Neural progenitor cell (in vitro differentiated cells): ENCODE data around the gene CGB5.

Source experiments
- EZH2 ChIP-seq: fragments of 200-600 bp; sonication (generic); IDR thresholded peaks from 2 replicates; pipeline ENCODE4 v1.6.1; 2017; ENCODE audit warnings: antibody characterized with exemption, mild to moderate bottlenecking, moderate library complexity
- EZH2phosphoT487 ChIP-seq: fragments of 200-600 bp; sonication (generic); IDR thresholded peaks from 2 replicates; pipeline ENCODE4 v1.6.1; 2017; ENCODE audit warnings: antibody characterized with exemption
- TF ChIP-seq, protein P1 (sequence below): fragments of 200-600 bp; sonication (generic); IDR thresholded peaks from 2 replicates; pipeline ENCODE4 v1.5.1; 2017; ENCODE audit warnings: antibody characterized with exemption, mild to moderate bottlenecking

DNA sequence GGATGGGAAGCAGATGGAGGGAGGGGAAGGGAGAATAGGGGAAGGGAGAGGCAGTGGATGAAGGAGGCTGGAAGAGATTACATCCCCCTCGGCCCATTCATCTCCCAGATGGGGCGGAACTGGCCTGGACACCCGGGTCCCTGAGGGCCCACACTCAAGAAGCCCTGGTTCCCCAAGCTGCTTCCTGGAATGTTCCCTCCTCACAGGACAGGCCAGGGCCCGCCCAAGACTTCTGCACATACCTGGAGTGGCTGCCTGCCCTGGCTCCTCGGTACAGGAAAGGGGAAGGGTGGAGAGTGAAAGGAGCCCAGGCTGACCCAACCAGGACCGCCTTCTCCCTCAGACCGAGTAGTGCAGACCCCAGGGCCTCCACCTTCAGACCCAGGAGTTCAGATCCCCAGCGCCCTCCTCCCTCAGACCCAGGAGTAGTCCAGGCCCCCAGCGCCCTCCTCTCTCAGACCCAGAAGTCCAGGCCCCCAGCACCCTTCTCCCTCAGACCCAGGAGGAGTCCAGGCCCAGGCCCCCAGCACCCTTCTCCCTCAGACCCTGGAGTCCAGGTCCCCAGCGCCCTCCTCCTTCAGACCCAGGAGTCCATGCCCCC, 20.5 kb downstream of the CGB5 start:
- TF ChIP-seq EZH2 = no peak
- TF ChIP-seq, protein P1, sequence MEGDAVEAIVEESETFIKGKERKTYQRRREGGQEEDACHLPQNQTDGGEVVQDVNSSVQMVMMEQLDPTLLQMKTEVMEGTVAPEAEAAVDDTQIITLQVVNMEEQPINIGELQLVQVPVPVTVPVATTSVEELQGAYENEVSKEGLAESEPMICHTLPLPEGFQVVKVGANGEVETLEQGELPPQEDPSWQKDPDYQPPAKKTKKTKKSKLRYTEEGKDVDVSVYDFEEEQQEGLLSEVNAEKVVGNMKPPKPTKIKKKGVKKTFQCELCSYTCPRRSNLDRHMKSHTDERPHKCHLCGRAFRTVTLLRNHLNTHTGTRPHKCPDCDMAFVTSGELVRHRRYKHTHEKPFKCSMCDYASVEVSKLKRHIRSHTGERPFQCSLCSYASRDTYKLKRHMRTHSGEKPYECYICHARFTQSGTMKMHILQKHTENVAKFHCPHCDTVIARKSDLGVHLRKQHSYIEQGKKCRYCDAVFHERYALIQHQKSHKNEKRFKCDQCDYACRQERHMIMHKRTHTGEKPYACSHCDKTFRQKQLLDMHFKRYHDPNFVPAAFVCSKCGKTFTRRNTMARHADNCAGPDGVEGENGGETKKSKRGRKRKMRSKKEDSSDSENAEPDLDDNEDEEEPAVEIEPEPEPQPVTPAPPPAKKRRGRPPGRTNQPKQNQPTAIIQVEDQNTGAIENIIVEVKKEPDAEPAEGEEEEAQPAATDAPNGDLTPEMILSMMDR = no peak
- TF ChIP-seq EZH2phosphoT487 = no peak
